ENCODE data around the gene USF2.

GRCh38 chr19:35220315-35220921, 48.3 kb upstream of the USF2 start:
- TF ChIP-seq CTCF (IDR thresholded peaks at IDR 0.05) (no peak), REST (IDR thresholded peaks at IDR 0.05; ENCODE audit: insufficient read depth in 1 of 2, low read depth in 2 of 2, low read length in 1 of 2) (no peak), SIN3A (IDR thresholded peaks at IDR 0.05; ENCODE audit: borderline replicate concordance, insufficient read depth, low read depth, low read length) (no peak), POLR2AphosphoS5 (IDR thresholded peaks at IDR 0.05; ENCODE audit: low read depth, low read length) (no peak)

Measured in Panc1 (cell line).